HUES6 (cell line): ENCODE measurements around the gene SGMS1.

ENCODE experiments used
- H3K27ac ChIP-seq: 2 replicates; pipeline ENCODE4 v1.7.0; 2013; ENCODE audit warnings: low read depth, mild to moderate bottlenecking, low read length, inconsistent platforms
- H3K27me3 ChIP-seq: 2 replicates; pipeline ENCODE4 v1.6.1; 2013; ENCODE audit warnings: low read length; ENCODE audit not compliant: control insufficient read depth, insufficient read depth
- H3K36me3 ChIP-seq: 2 replicates; pipeline ENCODE4 v1.6.1; 2013; ENCODE audit warnings: low read length; ENCODE audit not compliant: control insufficient read depth, insufficient read depth
- H3K4me1 ChIP-seq: 2 replicates; pipeline ENCODE4 v1.6.1; 2013; ENCODE audit warnings: low read length; ENCODE audit not compliant: control insufficient read depth, insufficient read depth
- H3K4me3 ChIP-seq: 2 replicates; pipeline ENCODE4 v1.5.1; 2013; ENCODE audit warnings: low read depth, low read length
- H3K9ac ChIP-seq: one replicate; pipeline ENCODE4 v1.6.1; 2013; ENCODE audit warnings: mild to moderate bottlenecking, low read length
- H3K9me3 ChIP-seq: 2 replicates; pipeline ENCODE4 v1.6.1; 2013; ENCODE audit warnings: low read depth, low read length; ENCODE audit not compliant: control insufficient read depth, insufficient read depth

The SGMS1 gene

DNA sequence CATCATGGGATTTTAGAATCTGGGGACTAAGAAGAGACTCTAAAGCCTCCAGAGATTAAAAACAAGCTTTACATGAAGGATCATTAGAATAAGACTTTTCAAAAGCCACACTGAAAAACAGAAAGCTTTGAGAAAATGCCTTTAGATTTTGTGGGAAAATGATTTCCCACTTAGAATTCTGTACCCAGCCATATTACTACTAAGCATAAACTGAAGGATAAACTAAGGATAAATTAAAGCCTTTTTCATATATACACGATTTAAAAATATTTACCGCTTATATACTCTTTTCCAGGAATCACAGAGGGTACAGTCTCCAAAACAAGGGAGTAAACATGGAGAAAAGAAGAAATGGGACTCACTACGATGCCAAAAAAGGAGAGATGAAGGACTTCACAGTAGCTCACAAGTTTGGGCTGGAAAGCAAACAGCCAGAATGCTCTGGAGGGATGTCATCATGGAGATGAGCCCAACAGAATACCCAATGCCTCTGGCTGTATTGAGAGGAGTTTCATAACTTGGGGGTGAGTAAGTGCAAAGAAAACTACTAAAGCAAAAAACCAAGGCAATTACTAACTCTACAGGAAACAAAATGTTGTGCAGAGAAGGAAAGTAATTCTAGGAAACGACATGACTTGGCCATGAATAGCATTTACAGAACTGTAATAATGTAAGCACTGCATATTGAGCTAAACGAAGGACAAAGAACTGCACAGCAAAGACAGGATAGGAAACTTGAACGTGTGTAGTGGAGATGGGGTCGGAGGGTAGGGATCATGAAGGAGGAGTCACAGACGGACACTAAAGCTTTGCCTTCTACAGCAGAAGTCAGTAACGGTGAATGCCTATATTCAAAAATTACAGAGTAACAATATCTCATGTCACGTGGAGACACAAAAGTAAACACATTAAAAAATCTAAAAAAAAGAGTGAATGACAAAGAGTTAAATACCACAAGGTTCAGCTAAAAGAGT is 311.0 kb downstream of the SGMS1 start:
- Histone ChIP-seq H3K4me1 (no peaks in the 10 kb centered on the region), H3K36me3 (no peaks in the 10 kb centered on the region), H3K9ac (no peak overlapping the region), H3K27ac (no peak overlapping the region), H3K4me3 (no peak overlapping the region), H3K27me3 (no peaks in the 10 kb centered on the region), H3K9me3 (no peaks in the 10 kb centered on the region)

DNA sequence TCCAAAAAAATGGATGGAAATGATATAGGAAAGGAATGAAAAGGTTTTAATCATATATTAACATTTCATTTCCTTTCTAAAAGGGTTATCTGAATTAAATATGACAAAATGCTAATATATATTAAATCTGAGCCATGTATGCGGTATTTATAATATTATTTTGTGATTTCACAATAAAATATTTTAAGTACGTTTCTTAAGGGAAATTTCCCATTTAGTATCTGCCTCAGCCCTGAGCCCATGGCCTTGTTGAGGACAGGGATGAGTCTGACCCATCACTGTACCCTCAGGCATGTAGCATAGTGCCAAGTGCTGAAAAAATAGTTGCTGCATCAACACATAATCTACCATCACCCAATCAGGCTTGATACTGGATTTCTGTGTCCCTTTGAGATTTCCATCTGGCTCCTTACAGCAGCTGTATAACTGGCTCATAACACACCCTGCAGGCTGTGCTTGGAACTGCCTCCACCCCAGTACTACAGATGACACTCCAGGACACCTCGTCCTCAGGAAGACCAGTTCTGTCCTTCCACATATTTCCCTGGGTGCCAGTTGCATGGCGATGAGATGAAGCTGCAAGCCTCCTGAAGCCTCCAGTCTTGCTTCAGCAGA is 313.1 kb downstream of the SGMS1 start:
- Histone ChIP-seq H3K4me3 (no peak overlapping the region), H3K27ac (no peak overlapping the region), H3K36me3 (no peaks in the 10 kb centered on the region; the same call in 1 of the 2 replicates), H3K9me3 (no peaks in the 10 kb centered on the region), H3K27me3 (no peaks in the 10 kb centered on the region), H3K4me1 (no peaks in the 10 kb centered on the region), H3K9ac (no peak overlapping the region)

DNA sequence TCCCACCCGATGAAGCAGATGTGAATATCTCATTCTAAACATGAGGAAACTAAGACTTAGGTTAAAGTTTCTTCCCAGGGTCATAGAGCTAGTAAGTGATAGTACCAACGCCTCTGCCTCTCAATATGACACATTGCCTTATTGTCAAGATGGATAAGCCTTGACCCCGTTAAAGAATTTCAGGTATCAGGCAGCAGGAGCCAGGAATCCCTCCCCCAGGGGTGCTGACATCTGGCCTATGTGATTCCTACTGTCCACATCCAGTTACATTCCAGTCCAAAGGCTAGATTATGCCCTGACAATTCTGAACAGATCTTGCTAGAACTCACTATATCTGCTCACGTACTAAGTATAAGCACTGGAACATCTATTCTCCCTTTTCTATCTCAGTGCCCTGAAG is 314.4 kb downstream of the SGMS1 start:
- Histone ChIP-seq H3K36me3 (no peaks in the 10 kb centered on the region; the same call in 1 of the 2 replicates), H3K4me3 (no peak overlapping the region), H3K9me3 (no peaks in the 10 kb centered on the region), H3K27ac (no peak overlapping the region), H3K4me1 (no peaks in the 10 kb centered on the region), H3K27me3 (no peaks in the 10 kb centered on the region), H3K9ac (no peak overlapping the region)

DNA sequence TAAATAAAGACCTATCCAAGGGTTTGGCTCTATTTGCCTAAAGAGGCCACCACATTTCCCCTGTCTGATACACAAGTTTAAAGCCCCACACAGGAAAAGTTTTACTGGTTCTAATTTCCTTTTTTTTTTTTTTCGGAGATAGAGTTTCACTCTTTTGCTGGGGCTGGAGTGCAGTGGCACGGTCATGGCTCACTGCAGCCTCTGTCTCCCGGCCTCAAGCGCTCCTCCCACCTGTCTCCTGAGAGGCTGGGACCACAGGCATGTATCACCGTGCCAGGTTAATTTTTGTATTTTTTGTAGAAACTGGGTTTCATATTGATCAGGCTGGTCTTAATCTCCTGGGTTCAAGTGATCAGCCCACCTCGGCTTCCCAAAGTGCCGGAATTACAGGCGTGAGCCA is 319.1 kb downstream of the SGMS1 start:
- Histone ChIP-seq H3K36me3 (no peaks in the 10 kb centered on the region; the same call in 1 of the 2 replicates), H3K9me3 (no peaks in the 10 kb centered on the region), H3K4me3 (no peak overlapping the region), H3K27ac (no peak overlapping the region), H3K4me1 (no peaks in the 10 kb centered on the region), H3K27me3 (no peaks in the 10 kb centered on the region), H3K9ac (no peak overlapping the region)

DNA sequence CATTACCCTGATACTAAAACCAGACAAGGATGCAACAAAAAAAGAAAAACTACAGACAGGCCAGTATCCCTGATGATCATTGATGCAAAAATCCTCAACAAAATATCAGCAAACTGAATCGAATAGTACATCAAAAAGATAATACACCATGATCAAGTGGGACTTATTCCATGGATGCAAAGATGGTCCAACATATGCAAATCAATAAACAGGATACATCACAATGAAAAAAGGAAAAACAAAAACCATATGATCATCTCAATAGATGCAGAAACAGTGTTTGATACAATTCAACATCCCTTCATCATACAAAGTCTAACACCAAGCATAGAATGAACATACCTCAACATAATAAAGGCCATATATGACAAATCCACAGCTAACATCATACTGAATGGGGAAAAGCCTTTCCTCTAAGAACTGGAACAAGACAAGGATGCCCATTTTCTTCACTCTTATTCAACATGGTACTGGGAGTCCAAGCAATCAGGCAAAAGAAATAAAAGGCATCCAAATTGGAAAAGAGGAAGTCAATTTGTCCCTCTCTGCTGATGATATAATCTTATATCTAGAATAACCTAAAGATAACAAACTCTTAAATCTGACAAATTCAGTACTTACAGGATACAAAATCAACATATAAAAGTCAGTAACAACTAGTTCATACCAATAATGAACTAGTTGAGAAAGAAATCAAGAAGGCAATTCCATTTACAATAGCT is 323.6 kb downstream of the SGMS1 start:
- no peak overlapping the region for H3K4me3 ChIP-seq
- no peaks in the 10 kb centered on the region for H3K27me3 ChIP-seq
- no peaks in the 10 kb centered on the region for H3K36me3 ChIP-seq
- H3K27ac ChIP-seq: no peak overlapping the region
- no peaks in the 10 kb centered on the region for H3K4me1 ChIP-seq
- H3K9me3 ChIP-seq: 0 out of 2 replicates have a peak, but pooled peaks cover 4% of the 10 kb centered on the region
- no peak overlapping the region for H3K9ac ChIP-seq

DNA sequence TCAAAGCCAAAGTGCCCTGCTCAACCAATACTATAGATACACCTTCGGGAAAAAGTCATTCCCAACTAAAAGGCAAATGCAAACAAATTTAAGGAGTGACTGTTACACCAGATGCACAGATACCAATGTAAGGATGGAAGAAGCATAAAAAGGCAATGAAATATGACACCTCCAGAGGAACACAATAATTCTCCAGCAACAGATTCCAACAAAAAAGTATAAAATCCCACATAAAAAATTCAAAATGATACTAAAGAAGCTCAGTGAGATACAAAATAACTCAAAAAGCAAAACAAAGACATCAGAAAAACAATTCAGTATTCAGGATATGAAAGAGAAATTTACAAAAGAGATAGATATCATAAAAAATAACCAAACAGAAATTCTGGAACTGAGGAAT is 328.4 kb downstream of the SGMS1 start:
- H3K4me3 ChIP-seq: no peak overlapping the region
- H3K36me3 ChIP-seq: no peaks in the 10 kb centered on the region
- H3K4me1 ChIP-seq: no peaks in the 10 kb centered on the region
- H3K27ac ChIP-seq: no peak overlapping the region
- no peak overlapping the region for H3K9ac ChIP-seq
- H3K27me3 ChIP-seq: no peaks in the 10 kb centered on the region
- H3K9me3 ChIP-seq: 0 out of 2 replicates have a peak, but pooled peaks cover 4% of the 10 kb centered on the region

GRCh38 chr10:50294582-50294981 is 329.2 kb downstream of the SGMS1 start:
- no peaks in the 10 kb centered on the region for H3K4me1 ChIP-seq
- H3K9ac ChIP-seq: no peak overlapping the region
- no peak overlapping the region for H3K27ac ChIP-seq
- H3K4me3 ChIP-seq: no peak overlapping the region
- H3K9me3 ChIP-seq: 0 out of 2 replicates have a peak, but pooled peaks cover 4% of the 10 kb centered on the region
- no peaks in the 10 kb centered on the region for H3K27me3 ChIP-seq
- no peaks in the 10 kb centered on the region for H3K36me3 ChIP-seq

DNA sequence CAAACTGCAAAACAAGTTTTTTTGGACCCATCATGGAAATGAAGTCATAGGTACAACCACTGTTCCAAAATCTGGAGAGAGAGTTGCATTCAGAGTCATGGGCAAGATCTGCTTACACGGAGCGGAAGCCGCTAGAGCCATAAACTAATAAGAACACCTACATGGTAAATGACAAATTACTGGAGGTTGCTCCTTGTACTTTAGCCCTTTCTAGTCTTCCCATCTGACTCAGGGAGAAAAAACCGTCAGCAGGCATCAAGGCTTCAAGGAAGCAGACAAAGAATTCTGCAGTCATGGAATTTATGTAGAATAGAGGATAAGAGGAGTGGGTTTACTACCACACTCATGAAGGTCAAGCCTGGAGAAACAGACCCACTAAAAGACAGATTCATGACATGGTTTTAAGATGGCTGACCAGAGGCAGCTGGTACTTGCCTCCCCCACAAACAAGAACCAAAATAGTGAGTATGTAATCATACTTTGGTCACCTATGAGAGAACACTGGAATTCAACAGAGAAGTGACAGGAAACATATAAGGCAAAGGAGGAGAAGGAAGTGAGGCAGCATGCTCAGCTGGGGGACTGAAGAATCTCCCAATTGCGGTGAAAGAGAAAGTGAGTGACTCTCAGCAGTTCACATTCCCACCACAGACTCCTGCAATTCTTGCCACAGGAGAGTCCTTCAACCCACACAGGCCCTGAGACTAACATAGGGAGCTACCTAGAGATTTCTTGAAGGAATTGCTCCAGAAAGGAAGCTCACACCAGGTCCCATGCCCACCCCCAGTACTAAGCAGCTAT is 330.0 kb downstream of the SGMS1 start:
- Histone ChIP-seq H3K4me1 (no peaks in the 10 kb centered on the region), H3K9me3 (0 out of 2 replicates have a peak, but pooled peaks cover 4% of the 10 kb centered on the region), H3K9ac (no peak overlapping the region), H3K36me3 (no peaks in the 10 kb centered on the region), H3K27ac (no peak overlapping the region), H3K4me3 (no peak overlapping the region), H3K27me3 (no peaks in the 10 kb centered on the region)

DNA sequence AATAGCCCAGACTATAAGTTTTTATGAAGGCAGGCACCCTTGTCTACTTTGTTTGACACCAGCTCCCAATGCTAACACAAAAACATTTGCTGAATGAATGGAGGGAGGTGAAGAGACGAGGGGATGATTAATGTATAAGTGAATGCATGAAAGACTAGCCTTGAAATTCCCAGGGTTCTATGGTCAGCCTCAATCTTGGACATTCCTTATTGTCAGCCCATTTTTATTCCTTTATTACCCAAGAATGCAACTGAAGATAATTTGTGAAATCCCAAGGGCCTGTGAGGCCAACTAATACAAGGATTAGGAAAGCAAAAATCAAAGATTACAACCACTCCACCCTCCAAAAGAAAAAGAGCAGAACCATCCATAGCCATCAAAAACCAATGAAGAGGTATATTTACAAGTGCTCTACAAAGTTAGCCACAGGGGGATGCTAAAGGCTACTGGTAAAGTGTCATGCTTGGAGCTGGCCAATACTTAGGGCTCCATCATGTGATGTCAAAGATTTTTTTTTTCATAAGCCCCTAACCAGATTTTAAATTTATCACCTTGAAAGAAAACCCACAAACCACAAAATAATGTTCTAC is 332.4 kb downstream of the SGMS1 start:
- no peaks in the 10 kb centered on the region for H3K9me3 ChIP-seq
- H3K4me1 ChIP-seq: no peaks in the 10 kb centered on the region
- no peak overlapping the region for H3K9ac ChIP-seq
- no peak overlapping the region for H3K27ac ChIP-seq
- H3K36me3 ChIP-seq: no peaks in the 10 kb centered on the region
- H3K27me3 ChIP-seq: no peaks in the 10 kb centered on the region
- no peak overlapping the region for H3K4me3 ChIP-seq

GRCh38 chr10:50289196-50289595 is 334.6 kb downstream of the SGMS1 start:
- no peaks in the 10 kb centered on the region for H3K4me1 ChIP-seq
- H3K27me3 ChIP-seq: no peaks in the 10 kb centered on the region
- H3K4me3 ChIP-seq: no peak overlapping the region
- H3K9me3 ChIP-seq: no peaks in the 10 kb centered on the region
- no peak overlapping the region for H3K27ac ChIP-seq
- no peaks in the 10 kb centered on the region for H3K36me3 ChIP-seq
- no peak overlapping the region for H3K9ac ChIP-seq
